Stimulated activated naive CD8-positive, alpha-beta T cell treated with anti-CD3 and anti-CD28 coated beads, Interleukin-15, Interleukin-2, amounts not matched to agents 100 U/mL and 50 U/mL, for 24 hours (primary cell): ENCODE measurements around the gene CES1.
"Not testable (repeated sequence)": the region's sequence is repeated elsewhere in the genome, so short reads cannot be mapped to it uniquely, and the experiment has no call there.

ENCODE experiments used
- ATAC-seq: fragments of 150-1000 bp; cut with Tn5 transposase; one replicate; pipeline ENCODE4 v1.10.0; 2021
- DNase-seq: peaks from one replicate; pipeline ENCODE4 v3.0.0; 2021

CES1 gene

DNA sequence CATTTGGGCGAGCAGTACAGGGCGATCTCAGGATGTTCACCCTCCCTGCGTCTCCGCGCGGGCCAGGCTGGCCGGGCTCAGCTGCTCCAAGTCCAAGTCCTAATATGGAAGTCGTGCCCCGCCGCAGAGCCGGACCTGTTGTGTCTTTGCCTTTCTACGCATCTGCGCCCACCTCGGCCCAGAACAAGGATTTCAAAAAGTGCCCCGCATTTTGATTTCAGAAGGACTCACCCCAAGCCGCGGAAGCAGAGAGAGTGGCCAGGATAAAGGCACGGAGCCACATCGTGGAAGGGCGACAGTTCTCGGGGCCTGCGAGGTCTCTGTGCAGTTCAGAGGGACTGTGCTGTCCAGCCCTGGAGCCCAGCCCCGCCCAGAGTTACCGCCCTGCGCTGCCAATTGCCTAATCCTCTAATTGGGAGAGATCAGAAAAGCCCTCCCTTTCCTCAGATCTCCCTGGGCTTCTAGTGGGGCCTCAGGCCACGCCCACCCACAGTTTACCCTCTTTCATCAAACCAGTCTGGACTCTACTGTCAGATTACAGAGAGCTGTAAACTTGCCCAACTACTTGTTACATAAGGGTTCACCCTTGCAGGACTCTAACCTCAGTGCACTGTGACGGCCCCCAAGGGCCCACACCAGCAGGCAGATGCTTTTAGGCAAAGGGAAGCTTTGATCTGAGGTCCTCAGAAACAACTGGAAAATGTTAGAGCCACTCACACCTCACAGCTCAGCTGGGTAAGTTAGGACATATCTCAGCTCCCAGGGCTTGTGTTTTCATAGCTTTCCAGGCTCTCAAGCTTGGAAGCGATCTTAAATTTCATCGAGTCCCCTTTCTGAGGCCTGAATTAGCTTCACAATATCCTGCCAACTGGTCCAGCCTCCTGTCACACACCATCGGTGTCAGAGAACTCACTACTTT is at the start of gene CES1:
Gene CES1 (minus strand): TSS at position 324 of the 919 bp plus-strand sequence. CDS start 41 bp downstream, at position 283.
- ATAC-seq (no peak), DNase-seq (no peak)

DNA sequence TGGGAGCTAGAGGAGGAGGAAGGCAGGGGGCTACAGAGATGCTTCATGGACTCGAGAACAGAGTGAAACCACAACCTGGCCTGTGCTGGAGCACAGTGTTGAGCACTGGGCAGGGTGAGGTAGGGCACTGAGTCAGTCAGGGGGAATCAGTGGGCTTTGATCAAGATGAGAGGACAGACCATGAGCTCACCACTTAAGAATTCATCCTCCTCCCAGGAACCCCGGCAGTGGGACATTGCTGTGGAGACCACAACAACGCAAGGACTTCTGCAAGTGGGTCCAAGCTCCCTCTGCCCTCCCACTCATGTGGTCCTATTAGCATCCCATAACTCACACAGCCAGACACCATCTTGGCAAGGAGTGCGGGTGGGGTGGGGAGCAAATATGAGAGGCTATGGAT is 44.0 kb upstream of the CES1 start:
- ATAC-seq (no peak), DNase-seq (no peak)

DNA sequence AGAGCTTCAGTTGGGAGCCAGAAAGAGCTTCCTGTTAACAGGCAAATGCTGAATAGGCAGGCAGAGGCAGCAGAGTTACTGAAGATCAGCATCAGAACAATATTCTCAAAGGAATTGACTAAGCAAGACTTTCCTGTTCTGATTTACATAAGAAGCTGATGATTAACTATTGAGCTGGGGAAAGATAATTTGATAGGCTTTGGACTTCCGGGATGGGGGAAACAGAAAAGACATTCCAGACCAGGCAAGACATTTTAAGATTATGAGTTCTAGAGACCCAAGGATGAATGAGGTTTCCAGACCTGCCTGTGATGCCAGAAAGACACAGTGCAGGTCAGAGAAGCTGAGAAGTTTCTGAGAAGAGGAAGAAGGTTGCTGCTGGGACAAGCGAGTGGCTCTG is 42.4 kb upstream of the CES1 start, which contains the start of gene CES5A:
Gene CES5A (minus strand): TSS at position 101 of the 400 bp plus-strand sequence. CDS start 152 bp downstream, outside the sequence.
- no peak for ATAC-seq
- no peak for DNase-seq

DNA sequence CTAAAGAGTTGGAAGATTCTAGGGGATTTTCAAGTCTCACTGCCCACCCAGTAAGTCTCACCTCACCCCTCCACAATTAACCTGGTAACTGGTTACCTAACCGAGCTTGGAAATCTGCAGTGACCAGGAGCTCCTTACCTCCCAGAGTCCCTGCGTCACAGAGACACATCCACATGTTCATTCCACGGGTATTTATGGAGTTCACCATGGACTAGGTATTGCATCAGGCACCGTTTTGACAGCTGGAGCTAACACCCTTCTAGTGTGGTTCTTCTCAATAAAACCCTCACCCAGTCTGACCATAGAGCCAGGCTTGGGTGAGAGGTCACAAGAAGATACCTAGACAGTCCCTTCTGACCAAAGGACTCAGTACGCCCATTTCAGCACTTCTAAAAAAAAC is 40.2 kb upstream of the CES1 start:
- no peak for ATAC-seq

GRCh38 chr16:55872130-55872529 is 39.2 kb upstream of the CES1 start:
- DNase-seq = no peak
- ATAC-seq = no peak

More for the DNA sequence above, 40.2 kb upstream of the CES1 start:
- no peak for DNase-seq

GRCh38 chr16:55871411-55872038 is 38.6 kb upstream of the CES1 start:
- DNase-seq = no peak
- no peak for ATAC-seq

DNA sequence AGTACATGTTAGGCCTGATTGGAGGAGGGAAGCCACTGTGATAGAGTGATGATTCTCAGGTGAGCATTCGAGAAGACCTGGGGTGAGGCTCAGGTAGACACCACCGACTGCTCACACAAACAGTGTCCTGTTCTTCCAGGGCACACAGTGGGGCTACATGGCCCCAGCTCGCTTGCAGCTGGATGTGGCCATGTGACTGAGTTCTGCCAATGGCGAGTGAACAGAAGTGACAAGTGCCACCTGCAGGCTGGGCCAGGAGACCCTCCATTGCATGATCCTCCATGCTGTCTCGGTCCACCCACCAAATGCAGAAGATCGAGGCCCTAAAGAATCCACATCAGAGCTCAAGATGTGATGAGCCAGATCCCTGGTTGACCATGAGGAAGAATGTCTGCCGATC is 36.1 kb upstream of the CES1 start:
- no peak for DNase-seq
- no peak for ATAC-seq

GRCh38 chr16:55868137-55868536 is 35.2 kb upstream of the CES1 start:
- DNase-seq (no peak), ATAC-seq (no peak)

DNA sequence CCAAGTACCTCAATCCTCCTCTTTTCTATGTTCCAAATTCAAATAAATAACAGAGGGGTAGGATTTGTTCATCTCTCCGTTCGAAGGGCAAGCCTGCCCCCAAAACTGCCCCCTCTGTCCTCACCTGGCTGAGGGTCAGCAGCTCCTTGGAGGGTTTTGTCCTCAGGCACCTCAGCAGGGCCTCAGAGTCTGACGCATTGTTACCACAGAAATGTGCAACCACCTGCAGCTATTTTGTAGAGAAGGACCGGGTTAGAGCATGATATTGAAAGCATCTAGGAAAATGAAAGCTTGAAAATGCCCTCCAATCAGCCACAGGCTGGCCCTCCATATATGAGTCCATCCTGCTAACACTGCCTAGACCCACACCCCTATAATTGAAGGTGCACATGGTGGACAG is 28.4 kb upstream of the CES1 start:
- DNase-seq = no peak
- ATAC-seq = no peak

DNA sequence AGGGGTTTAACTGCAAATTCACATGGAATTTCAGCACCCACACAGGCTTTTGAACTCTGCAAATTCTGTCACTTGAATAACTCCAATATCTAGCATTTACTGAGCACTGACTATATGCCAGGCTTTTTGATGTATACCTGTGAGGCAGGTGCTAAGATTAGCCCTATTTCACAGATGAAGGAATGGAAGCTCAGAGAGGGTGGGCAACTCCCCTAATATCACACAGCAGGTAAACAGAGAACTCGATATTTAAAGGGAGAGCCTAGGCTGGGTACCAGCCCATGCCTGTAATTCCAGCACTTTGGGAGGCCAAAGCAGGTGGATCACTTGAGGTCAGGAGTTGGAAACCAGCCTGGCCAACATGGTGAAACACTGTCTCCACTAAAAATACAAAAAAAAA is 24.8 kb upstream of the CES1 start:
- not testable (repeated sequence) for DNase-seq, ATAC-seq

DNA sequence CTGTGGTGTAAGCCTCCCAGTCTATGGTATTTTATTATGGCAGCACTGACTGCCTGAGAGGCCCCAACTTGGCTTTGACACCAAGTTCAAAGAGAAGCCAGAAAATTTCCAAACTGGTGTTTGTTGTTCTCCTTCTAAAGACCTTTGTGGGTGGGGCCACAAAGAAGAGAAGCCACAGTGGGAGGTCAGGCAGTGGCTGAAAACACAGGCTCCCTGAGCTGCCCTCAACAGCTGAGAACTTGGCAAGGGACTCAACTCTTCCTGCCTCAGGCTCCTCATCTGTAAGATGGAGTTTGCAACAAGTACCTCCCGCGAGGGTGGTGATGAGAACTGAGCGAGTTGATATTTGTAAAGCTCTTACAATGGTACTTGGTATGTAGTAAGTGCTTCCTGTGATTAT is 24.1 kb upstream of the CES1 start:
- DNase-seq (no peak), ATAC-seq (no peak)

DNA sequence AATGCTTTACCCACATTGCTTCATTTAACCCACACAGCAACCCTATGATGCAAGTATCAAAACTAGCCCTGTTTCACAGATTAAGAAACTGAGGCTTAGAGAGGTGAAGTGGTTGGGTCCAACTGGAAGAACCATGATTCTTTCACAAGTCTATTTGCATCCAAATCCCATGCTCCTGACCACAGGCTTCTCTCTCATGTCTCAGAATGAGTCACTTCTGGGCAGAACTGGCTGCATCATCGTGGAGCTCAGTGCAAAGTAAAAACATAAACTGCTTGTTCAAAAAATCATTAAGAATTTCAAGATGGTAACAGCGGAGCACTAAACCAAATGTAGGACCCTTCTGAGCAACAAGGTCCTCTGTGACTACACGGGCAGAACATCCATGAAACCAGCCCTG is 20.2 kb upstream of the CES1 start:
- no peak for DNase-seq
- no peak for ATAC-seq

GRCh38 chr16:55849536-55849935 is 16.6 kb upstream of the CES1 start:
- no peak for ATAC-seq
- DNase-seq = no peak

DNA sequence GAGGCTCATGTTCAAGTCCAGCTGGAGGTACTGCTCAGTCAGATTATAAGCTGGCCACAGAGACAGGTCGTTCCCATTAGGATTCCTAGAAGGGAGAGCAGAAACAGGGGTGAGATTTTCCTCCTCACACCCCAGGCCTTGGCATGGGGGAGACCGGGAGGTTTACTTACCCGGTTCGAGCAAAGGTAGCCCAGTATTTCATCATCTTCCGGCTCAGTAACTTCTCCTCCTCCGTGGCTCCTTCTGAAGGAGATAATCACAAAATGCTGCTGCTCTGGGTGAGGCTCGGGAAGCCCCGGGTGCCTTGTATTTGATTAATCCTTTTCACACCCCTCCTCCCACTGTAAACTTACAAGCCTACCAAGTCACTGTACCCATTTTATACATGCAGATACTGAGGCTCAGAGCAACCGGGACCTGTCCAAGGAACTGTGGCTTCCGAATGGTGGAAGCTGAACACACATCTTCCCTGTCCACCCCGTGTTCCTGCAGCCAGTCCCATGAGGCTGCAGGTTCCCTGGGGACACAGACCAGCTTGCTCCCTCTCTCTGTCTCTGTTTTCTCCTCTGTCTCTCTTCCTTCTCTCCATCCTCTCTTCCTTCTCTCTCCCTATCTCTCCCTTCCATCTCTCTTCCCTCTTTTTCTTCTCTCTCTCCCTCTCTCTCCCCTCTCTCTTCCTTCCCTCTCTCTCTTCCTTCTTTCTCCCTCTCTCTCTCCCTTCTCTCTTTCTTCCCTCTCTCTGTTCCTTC is 13.9 kb upstream of the CES1 start:
- DNase-seq (no peak), ATAC-seq (no peak)

- ATAC-seq = no peak
Measured at GRCh38 chr16:55843105-55843395, 10.2 kb upstream of the CES1 start.

GRCh38 chr16:55842369-55843104 is 9.6 kb upstream of the CES1 start:
- ATAC-seq (no peak), DNase-seq (peak; percentile 6)

More at GRCh38 chr16:55843105-55843395, 10.2 kb upstream of the CES1 start:
- no peak for DNase-seq

DNA sequence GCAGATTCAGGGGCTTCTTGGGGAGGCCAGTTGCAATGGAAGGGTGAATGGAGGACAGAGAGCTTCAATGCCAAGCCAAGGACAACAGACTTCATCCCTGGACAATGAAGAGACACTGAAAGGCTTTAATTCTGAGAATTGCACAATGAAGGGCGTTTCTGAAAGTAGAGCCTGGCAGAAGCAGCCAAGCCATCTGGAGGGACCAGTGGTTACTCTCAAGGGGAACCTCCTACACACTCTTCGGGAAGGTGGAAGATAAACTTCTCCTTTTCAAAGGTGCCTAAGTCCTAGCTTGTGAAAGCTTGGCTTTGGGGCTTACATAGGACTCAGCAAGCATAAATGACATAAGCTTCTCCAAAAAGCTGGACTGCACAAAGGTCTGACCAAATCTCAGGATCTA is 6.2 kb upstream of the CES1 start:
- no peak for DNase-seq

DNA sequence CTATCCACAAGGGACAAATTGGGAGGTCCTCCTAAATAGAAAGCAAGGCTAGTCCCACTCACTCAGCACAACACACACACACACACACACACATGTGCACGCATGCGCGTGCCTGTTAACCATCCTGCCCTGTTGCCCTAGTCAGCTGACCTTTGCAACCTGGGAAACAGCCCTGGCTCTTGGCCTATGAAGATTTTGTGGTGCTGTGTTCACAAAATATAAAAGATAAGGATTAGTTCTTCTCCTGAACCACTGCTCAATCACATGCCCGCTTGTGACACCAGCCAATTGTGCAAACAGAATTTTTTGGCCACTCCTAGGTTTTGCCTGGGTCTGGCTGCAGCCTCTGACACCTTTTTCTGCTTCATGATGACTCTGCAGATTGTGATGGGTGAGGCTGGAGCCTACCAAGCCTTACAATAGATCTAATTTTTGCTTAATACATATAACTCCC is 3.3 kb upstream of the CES1 start:
- DNase-seq (no peak), ATAC-seq (no peak)

More for the DNA sequence above, 6.2 kb upstream of the CES1 start:
- no peak for ATAC-seq

- no peak for ATAC-seq
- no peak for DNase-seq
Measured at GRCh38 chr16:55835581-55835980, 2.7 kb upstream of the CES1 start.

GRCh38 chr16:55835173-55835572 is 2.3 kb upstream of the CES1 start:
- DNase-seq = not testable (repeated sequence)

DNA sequence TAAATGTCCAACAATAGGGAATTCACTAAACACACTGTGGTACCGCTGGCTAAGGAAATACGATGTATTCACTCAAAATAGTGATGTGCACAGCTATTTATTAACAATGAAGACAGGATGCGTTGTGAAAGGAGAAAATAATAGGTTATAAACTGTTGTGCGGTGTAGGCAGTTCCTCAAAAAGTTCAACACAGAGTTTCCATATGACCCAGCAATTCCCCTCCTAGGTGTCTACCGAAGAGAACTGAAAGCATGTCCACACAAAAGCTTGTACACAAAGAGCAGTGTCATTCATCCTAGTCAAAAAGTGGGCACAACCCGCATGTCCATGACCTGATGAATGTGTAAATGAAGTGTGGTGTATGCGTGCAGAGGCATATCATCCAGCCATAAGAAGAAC is 1.2 kb upstream of the CES1 start:
- ATAC-seq (no peak), DNase-seq (no peak)

More at GRCh38 chr16:55835173-55835572, 2.3 kb upstream of the CES1 start:
- not testable (repeated sequence) for ATAC-seq

- ATAC-seq (no peak), DNase-seq (no peak)
Measured at GRCh38 chr16:55832425-55832772, 497 bp downstream of the CES1 start.
